K562 (cell line): ENCODE measurements around the gene UBE2J2. TPM values are rescaled to one million over a fixed set of nuclear protein-coding genes. Genes with fewer than 3 reads are reported as not detected.

Experiments
- CBFB ChIP-seq: sonication (generic); formaldehyde crosslinking; IDR thresholded peaks from 2 replicates; pipeline ENCODE4 v1.4.0; 2020; ENCODE audit warnings: mild to moderate bottlenecking, missing genetic modification reagents
- E2F4 ChIP-seq: sonication (generic); formaldehyde crosslinking; IDR thresholded peaks from 2 replicates; pipeline ENCODE4 v1.8.0; 2022; ENCODE audit warnings: mild to moderate bottlenecking, low read depth, missing genetic modification reagents
- ETV1 ChIP-seq: fragments of 450-650 bp; conservative IDR thresholded peaks from 2 replicates; pipeline ENCODE4 v1.6.1; 2016; ENCODE audit warnings: missing genetic modification characterization, control low read depth, low read depth, missing compliant biosample characterization
- FOXJ2 ChIP-seq: fragments of 200-800 bp; sonication (Bioruptor generic); IDR thresholded peaks from 2 replicates; pipeline ENCODE4 v1.6.1; 2016; ENCODE audit warnings: missing genetic modification characterization, missing compliant biosample characterization
- GATAD2A ChIP-seq: fragments of 450-650 bp; IDR thresholded peaks from 2 replicates; pipeline ENCODE4 v1.6.1; 2017
- HCFC1 ChIP-seq: IDR thresholded peaks from 2 replicates; pipeline ENCODE4 v1.6.1; 2012; ENCODE audit warnings: low read depth, low read length, improper control_type of control experiment
- HDAC1 ChIP-seq, 2 experiments: fragments of 450-650 bp; IDR thresholded peaks; 2 replicates each; pipeline ENCODE4 v1.6.1; 2016 to 2017; ENCODE audit warnings: inconsistent platforms in 1 of 2, mild to moderate bottlenecking in 1 of 2, moderate library complexity in 1 of 2
- KLF6 ChIP-seq: fragments of 250-450 bp; sonication (Bioruptor Pico); IDR thresholded peaks from 2 replicates; pipeline ENCODE4 v1.4.0; 2020; ENCODE audit warnings: mild to moderate bottlenecking, moderate library complexity, borderline replicate concordance
- MAFK ChIP-seq: IDR thresholded peaks from 2 replicates; pipeline ENCODE4 v1.6.1; 2011; ENCODE audit warnings: low read length, improper control_type of control experiment
- RBM34 ChIP-seq: fragments of 200-400 bp; formaldehyde crosslinking; IDR thresholded peaks from 2 replicates; pipeline ENCODE4 v1.6.1; 2018; ENCODE audit warnings: low read length, borderline replicate concordance; ENCODE audit not compliant: insufficient read depth
- TFE3 ChIP-seq: fragments of 450-650 bp; formaldehyde crosslinking; IDR thresholded peaks from 2 replicates; pipeline ENCODE4 v1.4.0; 2020; ENCODE audit warnings: mild to moderate bottlenecking, mixed read lengths
- USF1 ChIP-seq: sonication (generic); formaldehyde crosslinking; IDR thresholded peaks from 2 replicates; pipeline ENCODE4 v1.9.0; 2022; ENCODE audit warnings: mild to moderate bottlenecking, missing genetic modification reagents
- ZNF436 ChIP-seq: fragments of 250-450, 450-650 bp; sonication (Bioruptor Pico); formaldehyde crosslinking; IDR thresholded peaks from 2 replicates; pipeline ENCODE4 v1.7.0; 2020; ENCODE audit warnings: mild to moderate bottlenecking
- ZNF561 ChIP-seq: fragments of 450-650 bp; formaldehyde crosslinking; conservative IDR thresholded peaks from 2 replicates; pipeline ENCODE4 v1.4.0; 2020; ENCODE audit warnings: mild to moderate bottlenecking, moderate library complexity
- ZNF695 ChIP-seq: fragments of 450-650 bp; formaldehyde crosslinking; IDR thresholded peaks from 2 replicates; pipeline ENCODE4 v1.4.0; 2020; ENCODE audit warnings: mild to moderate bottlenecking, moderate library complexity
- polyA plus RNA-seq, 8 experiments: library from polyadenylated mRNA; depleted of rRNA in 4 of 8; stranded (reverse) in 5 of 8; unstranded in 3 of 8; fragments of >200 nt; fragmentation: Nextera tagmentation in 2 of 8; fragmentation: Illumina TruSeq in 1 of 8; extraction: Ambion mirVana in 2 of 8; extraction: Trizol in 1 of 8; gene quantifications; 2 replicates each; pipeline versions ENCODE4 v1.2.1 to v1.2.3, GENCODE V29; 2011 to 2014; ENCODE audit warnings: inconsistent platforms in 1 of 8, missing spikeins in 1 of 8
- total RNA-seq, 7 experiments: library from RNA; depleted of rRNA in 6 of 7; stranded (reverse); fragments of >200 nt in 6 of 7; fragmentation: Illumina TruSeq in 2 of 7; extraction: Trizol in 2 of 7; gene quantifications; 2 replicates each; pipeline versions ENCODE4 v1.2.1 to v1.2.3, GENCODE V29; 2011 to 2021; ENCODE audit warnings: low replicate concordance in 1 of 7
- TF ChIP-seq, protein P1 (sequence below): sonication (generic); formaldehyde crosslinking; IDR thresholded peaks from 2 replicates; pipeline ENCODE4 v1.8.0; 2022; ENCODE audit warnings: missing genetic modification reagents, mild to moderate bottlenecking, borderline replicate concordance

Gene UBE2J2
- total and polyA plus RNA-seq, 9 of the 15 experiments (the other 6 are each of a cell fraction or from before 2014, with no cell fraction given) = 0.93 to 112 (median 75.5) TPM

DNA sequence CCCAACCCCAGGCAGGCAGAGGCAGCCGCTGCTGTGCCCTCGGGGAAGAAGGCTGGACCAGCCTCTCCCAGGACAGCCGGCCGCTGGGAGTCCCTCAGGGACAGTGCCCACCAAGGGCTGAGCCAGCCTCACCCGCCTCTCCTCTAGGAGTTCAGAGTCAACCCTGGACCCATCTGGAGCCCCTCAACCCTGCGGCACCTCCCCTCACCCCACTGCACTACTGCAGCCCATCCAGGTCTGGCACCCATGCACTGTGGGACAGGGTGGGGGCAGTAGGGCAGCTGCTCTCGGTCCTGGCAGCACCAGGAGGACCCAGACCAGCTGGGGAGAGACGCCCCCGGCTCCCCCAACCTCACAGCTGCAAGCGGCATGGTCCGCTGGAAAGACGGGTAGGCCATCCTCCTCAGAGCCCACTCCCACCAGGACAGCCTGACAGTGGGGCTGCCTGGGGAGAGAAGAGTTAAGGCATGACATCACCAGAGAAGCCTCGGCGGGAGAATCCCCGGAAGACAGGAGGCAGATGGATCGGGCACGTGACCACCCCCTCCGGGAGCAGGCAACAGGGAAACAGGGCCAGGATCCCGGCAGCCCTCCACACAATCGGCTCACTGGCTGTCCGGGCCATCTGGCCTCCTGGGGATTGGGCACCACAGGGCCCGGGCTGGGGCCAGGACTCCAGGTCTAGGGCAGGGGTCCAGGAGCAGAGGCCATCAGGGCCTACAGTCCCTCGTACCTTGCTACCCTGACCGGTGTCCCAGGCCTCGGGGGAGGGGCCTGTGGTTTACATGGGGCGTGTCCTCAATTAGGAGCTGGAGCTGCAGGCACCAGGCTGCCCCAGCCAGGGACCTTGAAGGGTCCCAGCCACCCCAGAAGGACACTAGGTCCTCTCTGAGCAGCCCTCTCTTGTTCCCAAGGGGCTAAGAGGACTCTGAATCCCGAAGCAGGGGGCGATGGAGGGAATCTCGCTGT is 31.0 kb upstream of the UBE2J2 start (continued):
- TF ChIP-seq TFE3 (peak; percentile 86), FOXJ2 (tag) (0 out of 2 replicates have a peak, but pooled peaks have one; percentile 12), E2F4 (CRISPR knock-in tag) (no peak), USF1 (peak; percentile 96), KLF6 (no peak), HCFC1 (no peak), HDAC1 (IDR thresholded peaks at IDR 0.05) (no peak; a peak in 1 of 4 replicates), ZNF561 (CRISPR knock-in tag) (no peak), ZNF695 (CRISPR knock-in tag) (no peak), ETV1 (tag) (peak; percentile 76), CBFB (CRISPR knock-in tag) (no peak), RBM34 (no peak), MAFK (no peak), ZNF436 (CRISPR knock-in tag) (no peak), GATAD2A (no peak)
- TF ChIP-seq, protein P1, sequence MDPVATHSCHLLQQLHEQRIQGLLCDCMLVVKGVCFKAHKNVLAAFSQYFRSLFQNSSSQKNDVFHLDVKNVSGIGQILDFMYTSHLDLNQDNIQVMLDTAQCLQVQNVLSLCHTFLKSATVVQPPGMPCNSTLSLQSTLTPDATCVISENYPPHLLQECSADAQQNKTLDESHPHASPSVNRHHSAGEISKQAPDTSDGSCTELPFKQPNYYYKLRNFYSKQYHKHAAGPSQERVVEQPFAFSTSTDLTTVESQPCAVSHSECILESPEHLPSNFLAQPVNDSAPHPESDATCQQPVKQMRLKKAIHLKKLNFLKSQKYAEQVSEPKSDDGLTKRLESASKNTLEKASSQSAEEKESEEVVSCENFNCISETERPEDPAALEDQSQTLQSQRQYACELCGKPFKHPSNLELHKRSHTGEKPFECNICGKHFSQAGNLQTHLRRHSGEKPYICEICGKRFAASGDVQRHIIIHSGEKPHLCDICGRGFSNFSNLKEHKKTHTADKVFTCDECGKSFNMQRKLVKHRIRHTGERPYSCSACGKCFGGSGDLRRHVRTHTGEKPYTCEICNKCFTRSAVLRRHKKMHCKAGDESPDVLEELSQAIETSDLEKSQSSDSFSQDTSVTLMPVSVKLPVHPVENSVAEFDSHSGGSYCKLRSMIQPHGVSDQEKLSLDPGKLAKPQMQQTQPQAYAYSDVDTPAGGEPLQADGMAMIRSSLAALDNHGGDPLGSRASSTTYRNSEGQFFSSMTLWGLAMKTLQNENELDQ (CRISPR knock-in tag) = no peak
